Brain microvascular endothelial cell (primary cell): Measurements from ENCODE around the gene DDC.

ENCODE experiments used
- DNase-seq: peaks from one replicate; pipeline ENCODE4 v3.0.0-alpha.2; 2020
- H3K27ac ChIP-seq: fragments of 250-450 bp; sonication (Bioruptor Pico); 2 replicates; pipeline ENCODE4 v1.5.1; 2020; ENCODE audit warnings: mild to moderate bottlenecking, moderate library complexity
- H3K27me3 ChIP-seq: fragments of 250-450 bp; sonication (Bioruptor Pico); replicated peaks from 2 replicates; pipeline ENCODE4 v1.5.1; 2020; ENCODE audit warnings: mild to moderate bottlenecking
- H3K36me3 ChIP-seq: fragments of 250-450 bp; sonication (Bioruptor Pico); replicated peaks from 2 replicates; pipeline ENCODE4 v1.5.1; 2020; ENCODE audit warnings: mild to moderate bottlenecking
- H3K4me3 ChIP-seq: 2 replicates; pipeline ENCODE4 v1.5.1; 2011; ENCODE audit warnings: low read depth, mild to moderate bottlenecking, control low read depth, low read length, moderate library complexity
- in situ Hi-C: cut with HindIII; loops from 2 replicates; pipeline ENCODE4 v1.10.0; 2017; ENCODE audit warnings: low sequenced_read_pairs, low pct_ligation_motif_present
- TF ChIP-seq, protein P1 (sequence below): IDR thresholded peaks from 2 replicates; pipeline ENCODE4 v1.5.1; 2011; ENCODE audit warnings: low read depth, mild to moderate bottlenecking, moderate library complexity, low read length, control low read depth, inconsistent platforms; ENCODE audit errors: missing control alignments

The DDC gene, protein sequence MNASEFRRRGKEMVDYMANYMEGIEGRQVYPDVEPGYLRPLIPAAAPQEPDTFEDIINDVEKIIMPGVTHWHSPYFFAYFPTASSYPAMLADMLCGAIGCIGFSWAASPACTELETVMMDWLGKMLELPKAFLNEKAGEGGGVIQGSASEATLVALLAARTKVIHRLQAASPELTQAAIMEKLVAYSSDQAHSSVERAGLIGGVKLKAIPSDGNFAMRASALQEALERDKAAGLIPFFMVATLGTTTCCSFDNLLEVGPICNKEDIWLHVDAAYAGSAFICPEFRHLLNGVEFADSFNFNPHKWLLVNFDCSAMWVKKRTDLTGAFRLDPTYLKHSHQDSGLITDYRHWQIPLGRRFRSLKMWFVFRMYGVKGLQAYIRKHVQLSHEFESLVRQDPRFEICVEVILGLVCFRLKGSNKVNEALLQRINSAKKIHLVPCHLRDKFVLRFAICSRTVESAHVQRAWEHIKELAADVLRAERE

DNA sequence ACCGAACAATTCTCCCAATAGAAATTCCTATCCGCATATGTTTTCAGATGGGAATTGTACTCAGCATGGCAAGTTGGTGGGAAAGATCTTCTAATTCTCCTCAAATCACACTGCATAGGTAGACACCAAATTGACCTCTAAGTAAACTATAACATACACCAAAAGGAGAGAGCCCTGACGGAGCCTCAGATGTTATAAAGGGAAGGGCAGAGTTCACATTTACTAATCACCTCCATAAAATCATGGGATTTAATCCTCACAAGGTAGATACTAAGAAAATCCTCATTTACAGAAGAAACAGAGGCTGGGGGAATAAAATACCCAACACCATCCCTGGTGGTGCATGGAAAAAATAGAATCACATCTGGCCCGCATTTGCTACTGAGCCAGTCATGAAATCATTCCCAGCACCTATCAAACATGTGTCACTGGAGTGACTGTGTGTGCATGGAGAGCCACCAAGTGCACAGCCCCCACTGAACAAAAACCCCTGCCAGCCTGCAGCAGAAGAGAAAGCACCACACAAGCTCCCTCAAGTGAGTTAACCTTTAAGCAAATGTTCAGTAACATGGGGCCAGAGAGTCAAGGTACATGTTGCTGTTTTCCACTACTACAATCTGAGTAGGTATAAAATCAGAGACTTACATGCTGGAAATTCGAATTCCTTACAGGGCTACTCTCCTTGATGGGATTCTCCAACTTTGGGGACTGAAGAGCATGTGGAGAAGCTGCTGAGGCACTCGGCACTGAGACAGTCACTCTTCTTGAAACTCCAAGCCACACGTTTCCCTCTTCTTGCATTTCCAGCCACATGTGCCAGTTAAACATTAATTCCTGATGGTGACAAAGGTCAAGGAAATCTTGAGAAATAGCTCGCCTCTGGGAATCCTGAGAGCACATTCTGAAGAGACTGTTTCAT lies at the start of gene DDC:
DDC (minus strand) TSS at position 766 of the 919 bp plus-strand sequence. CDS start 21,320 bp downstream, outside the sequence.
- TF ChIP-seq, protein P1, sequence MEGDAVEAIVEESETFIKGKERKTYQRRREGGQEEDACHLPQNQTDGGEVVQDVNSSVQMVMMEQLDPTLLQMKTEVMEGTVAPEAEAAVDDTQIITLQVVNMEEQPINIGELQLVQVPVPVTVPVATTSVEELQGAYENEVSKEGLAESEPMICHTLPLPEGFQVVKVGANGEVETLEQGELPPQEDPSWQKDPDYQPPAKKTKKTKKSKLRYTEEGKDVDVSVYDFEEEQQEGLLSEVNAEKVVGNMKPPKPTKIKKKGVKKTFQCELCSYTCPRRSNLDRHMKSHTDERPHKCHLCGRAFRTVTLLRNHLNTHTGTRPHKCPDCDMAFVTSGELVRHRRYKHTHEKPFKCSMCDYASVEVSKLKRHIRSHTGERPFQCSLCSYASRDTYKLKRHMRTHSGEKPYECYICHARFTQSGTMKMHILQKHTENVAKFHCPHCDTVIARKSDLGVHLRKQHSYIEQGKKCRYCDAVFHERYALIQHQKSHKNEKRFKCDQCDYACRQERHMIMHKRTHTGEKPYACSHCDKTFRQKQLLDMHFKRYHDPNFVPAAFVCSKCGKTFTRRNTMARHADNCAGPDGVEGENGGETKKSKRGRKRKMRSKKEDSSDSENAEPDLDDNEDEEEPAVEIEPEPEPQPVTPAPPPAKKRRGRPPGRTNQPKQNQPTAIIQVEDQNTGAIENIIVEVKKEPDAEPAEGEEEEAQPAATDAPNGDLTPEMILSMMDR, result no peak
- no peaks in the 10 kb centered on the region for H3K36me3 ChIP-seq
- in situ Hi-C loops, result no loop called here
- H3K27ac ChIP-seq, result no peak within 1 kb of the TSS
- H3K4me3 ChIP-seq, result no peak within 1 kb of the TSS
- H3K27me3 ChIP-seq, result peaks cover 12% of the 10 kb centered on the region
- no peak for DNase-seq

DNA sequence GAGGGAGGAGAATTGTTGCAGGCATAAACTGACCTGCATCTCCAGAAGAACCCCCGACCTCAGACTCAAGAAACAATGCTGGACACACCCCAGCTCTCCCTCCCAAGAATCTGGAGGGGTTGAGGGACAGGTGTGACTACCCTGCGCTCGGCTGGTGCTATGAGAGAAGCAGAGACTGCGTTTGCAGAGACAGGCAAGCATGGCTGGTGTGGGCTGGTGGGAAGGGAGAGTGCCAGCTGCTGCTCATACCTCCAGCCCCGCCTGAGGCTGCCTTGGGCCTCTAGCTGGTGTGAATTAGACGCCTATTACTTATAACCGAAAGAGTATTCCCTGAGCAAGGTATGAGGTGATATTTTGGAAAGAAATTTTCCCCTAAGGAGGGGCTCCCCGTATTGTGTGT lies 48.3 kb upstream of the DDC start:
- no peak overlapping the region for H3K27ac ChIP-seq
- TF ChIP-seq, protein P1, result no peak
- in situ Hi-C loops, result no loop called here
- no peaks in the 10 kb centered on the region for H3K27me3 ChIP-seq
- no peak for DNase-seq
- peaks cover 61% of the 10 kb centered on the region for H3K36me3 ChIP-seq
- no peak overlapping the region for H3K4me3 ChIP-seq

DNA sequence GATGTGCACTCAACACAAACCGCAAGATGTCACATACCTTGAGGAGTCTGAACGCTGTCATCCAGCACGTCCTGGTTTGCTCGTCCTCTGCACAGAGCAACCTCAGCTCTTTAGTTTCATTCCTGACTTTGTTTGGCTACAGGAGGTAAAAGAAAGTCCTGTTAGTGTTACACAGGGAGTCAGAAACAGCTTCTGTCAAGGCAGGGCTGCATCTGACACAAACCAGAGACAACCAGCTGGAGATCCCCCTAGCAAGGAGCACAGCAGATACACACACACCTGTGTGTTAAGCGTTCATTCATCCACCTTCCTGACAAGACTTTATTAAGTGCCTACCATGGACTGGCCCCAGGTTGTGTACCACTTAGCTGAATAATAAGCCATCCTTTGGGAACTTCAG lies 47.5 kb upstream of the DDC start:
- in situ Hi-C loops, result no loop called here
- Histone ChIP-seq H3K27me3 (no peaks in the 10 kb centered on the region), H3K27ac (no peak overlapping the region), H3K4me3 (no peak overlapping the region), H3K36me3 (peaks cover 61% of the 10 kb centered on the region)
- DNase-seq, result no peak
- TF ChIP-seq, protein P1, result no peak

DNA sequence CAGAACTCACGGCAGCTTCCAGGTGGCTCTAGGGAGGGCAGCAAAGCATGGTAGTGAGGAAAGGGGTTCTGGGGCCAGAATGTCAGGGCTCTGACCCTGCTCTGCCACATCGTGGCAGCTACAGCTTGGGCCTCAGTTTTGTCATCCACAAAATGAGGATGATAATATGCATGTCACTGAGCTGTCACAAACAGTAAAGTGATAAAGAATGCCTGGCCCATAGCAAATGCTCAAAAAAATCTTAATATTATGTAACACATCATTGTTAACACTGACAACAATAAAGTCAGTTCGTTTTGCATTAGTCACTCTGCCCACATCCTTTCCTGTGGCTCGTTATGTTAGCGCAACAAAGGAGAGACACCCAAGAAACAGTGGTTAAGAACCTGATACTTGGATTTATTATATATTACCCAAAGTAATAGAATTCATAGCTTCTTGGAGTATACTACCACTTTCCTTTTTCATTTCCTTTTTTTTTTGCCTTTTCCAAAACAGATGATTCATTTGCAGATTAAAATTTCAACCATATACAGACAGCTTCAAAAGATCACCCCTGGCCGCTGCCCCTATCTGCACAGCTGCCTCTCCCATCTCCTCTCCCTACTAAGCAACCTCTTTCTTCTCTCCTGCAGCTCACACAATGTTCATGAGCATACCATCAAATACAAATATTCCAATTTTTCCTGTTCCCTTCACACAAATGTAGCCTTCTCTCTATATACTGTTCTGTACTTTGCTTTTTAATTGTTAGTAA lies 45.5 kb upstream of the DDC start:
- TF ChIP-seq, protein P1, result peak; percentile 13
- no peak overlapping the region for H3K4me3 ChIP-seq
- H3K27ac ChIP-seq, result no peak overlapping the region
- peak; percentile 74 for DNase-seq
- no peaks in the 10 kb centered on the region for H3K27me3 ChIP-seq
- H3K36me3 ChIP-seq, result peaks cover 57% of the 10 kb centered on the region
- in situ Hi-C loops, result no loop called here

DNA sequence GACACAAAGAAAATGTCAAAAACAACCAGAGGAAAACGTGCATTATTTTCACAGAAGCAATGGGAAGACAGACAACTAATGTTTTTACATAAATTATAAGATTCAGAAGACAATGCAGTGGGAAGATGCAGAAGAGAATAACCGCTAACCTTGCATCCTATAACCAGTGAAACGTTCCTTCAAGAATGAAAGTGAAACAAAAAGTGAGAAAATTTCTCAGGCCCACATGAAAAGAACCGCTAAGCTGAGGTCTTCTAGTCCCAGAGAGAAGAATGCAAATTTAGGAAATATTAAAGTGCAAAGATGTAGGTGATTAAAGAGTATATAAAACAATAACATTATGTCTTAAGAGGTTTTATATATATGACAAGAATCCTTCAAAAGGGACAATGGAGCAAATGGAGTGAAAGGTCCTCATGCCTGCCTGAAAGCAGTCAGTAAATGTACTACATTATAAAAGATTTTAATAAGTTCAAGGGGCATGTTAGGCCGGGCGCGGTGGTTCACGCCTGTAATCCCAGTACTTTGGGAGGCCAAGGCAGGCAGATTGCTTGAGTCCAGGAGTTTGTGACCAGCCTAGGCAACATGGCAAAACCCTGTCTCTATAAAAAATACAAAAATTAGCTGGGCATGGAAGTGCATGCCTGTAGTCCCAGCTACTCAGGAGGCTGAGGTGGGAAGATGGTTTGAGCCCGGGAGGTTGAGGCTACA lies 43.1 kb upstream of the DDC start:
- Histone ChIP-seq H3K4me3 (no peak overlapping the region), H3K36me3 (peaks cover 52% of the 10 kb centered on the region), H3K27ac (no peak overlapping the region), H3K27me3 (no peaks in the 10 kb centered on the region)
- in situ Hi-C loops, result no loop called here
- DNase-seq, result no peak
- TF ChIP-seq, protein P1, result no peak
